Measurements from ENCODE around the gene FMN2.

The FMN2 gene

DNA sequence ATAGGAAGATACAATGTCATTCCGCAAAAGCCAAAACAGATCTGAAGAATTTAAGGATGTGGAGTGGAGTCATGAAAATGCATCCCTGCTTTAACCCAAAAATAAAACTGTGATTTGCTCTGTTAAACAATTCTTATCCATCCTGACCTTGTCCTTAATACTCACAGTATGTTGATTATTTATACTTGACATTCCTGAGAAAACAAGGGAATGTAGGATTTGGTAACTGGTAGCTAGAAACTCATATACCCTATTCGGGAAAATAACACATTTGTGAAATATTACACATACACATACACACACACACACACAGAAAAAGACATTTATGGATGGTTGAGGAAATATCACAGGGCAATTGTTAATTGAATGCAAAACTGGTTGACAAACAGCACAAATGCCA lies 80.2 kb downstream of the FMN2 start:
- H3K4me2 ChIP-seq (ENCODE audit: low read length), result no peak overlapping the region
- no peaks in the 10 kb centered on the region for H4K20me1 ChIP-seq (ENCODE audit: control insufficient read depth, insufficient read depth, low read depth, low read length)
- H3K27ac ChIP-seq (ENCODE audit: low read depth, low read length), result no peak overlapping the region
- no peaks in the 10 kb centered on the region for H3K9me2 ChIP-seq (replicated peaks; ENCODE audit: control insufficient read depth, low read length)
- no peak overlapping the region for H3K4me3 ChIP-seq (ENCODE audit: low read length)
- 0 out of 2 replicates have a peak, but pooled peaks cover 2% of the 10 kb centered on the region for H3K79me2 ChIP-seq (ENCODE audit: control insufficient read depth, low read length)
- TF ChIP-seq EZH2phosphoT487 (IDR thresholded peaks at IDR 0.05; ENCODE audit: borderline replicate concordance, low read length), result no peak
- TF ChIP-seq, protein P1, sequence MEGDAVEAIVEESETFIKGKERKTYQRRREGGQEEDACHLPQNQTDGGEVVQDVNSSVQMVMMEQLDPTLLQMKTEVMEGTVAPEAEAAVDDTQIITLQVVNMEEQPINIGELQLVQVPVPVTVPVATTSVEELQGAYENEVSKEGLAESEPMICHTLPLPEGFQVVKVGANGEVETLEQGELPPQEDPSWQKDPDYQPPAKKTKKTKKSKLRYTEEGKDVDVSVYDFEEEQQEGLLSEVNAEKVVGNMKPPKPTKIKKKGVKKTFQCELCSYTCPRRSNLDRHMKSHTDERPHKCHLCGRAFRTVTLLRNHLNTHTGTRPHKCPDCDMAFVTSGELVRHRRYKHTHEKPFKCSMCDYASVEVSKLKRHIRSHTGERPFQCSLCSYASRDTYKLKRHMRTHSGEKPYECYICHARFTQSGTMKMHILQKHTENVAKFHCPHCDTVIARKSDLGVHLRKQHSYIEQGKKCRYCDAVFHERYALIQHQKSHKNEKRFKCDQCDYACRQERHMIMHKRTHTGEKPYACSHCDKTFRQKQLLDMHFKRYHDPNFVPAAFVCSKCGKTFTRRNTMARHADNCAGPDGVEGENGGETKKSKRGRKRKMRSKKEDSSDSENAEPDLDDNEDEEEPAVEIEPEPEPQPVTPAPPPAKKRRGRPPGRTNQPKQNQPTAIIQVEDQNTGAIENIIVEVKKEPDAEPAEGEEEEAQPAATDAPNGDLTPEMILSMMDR (IDR thresholded peaks at IDR 0.05; ENCODE audit: low read depth, low read length, poor library complexity, severe bottlenecking), result no peak
- no peaks in the 10 kb centered on the region for H3K9me3 ChIP-seq (ENCODE audit: control insufficient read depth, insufficient read depth, low read length)
- H3K36me3 ChIP-seq (ENCODE audit: control insufficient read depth, low read length), result no peaks in the 10 kb centered on the region
- H3K27me3 ChIP-seq (ENCODE audit: control insufficient read depth, low read length), result no peaks in the 10 kb centered on the region
- no peaks in the 10 kb centered on the region for H3K4me1 ChIP-seq (ENCODE audit: control insufficient read depth, low read length)
- H3F3A ChIP-seq (ENCODE audit: control insufficient read depth, insufficient read depth), result no peaks in the 10 kb centered on the region

DNA sequence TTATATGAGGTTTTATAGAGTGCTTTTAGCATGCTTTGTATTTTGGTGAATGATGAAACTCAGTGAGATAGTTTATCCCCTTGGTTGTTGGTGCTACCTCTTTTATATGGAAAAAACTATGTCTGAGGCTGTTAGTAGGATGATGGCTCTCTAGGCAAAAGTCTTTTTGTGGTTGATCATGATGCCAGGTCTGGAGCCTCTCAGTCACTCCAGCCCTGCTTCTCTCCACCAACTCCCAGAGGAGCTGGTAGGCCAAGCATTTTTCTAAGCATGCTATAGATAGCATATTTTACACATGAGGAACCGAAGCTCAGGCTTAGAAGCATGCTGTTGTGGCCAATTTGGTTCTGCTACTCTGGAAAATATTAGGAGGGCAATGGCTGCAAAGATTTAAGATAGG lies 82.2 kb downstream of the FMN2 start:
- no peak overlapping the region for H3K4me3 ChIP-seq (ENCODE audit: low read length)
- no peaks in the 10 kb centered on the region for H3K4me1 ChIP-seq (ENCODE audit: control insufficient read depth, low read length)
- no peak overlapping the region for H3K27ac ChIP-seq (ENCODE audit: low read depth, low read length)
- no peak overlapping the region for H3K4me2 ChIP-seq (ENCODE audit: low read length)
- H3K36me3 ChIP-seq (ENCODE audit: control insufficient read depth, low read length), result no peaks in the 10 kb centered on the region
- no peak for TF ChIP-seq EZH2phosphoT487 (IDR thresholded peaks at IDR 0.05; ENCODE audit: borderline replicate concordance, low read length)
- TF ChIP-seq, protein P1 (IDR thresholded peaks at IDR 0.05; ENCODE audit: low read depth, low read length, poor library complexity, severe bottlenecking), result no peak
- no peaks in the 10 kb centered on the region for H4K20me1 ChIP-seq (ENCODE audit: control insufficient read depth, insufficient read depth, low read depth, low read length)
- H3F3A ChIP-seq (ENCODE audit: control insufficient read depth, insufficient read depth), result no peaks in the 10 kb centered on the region
- 0 out of 2 replicates have a peak, but pooled peaks cover 2% of the 10 kb centered on the region for H3K79me2 ChIP-seq (ENCODE audit: control insufficient read depth, low read length)
- H3K9me3 ChIP-seq (ENCODE audit: control insufficient read depth, insufficient read depth, low read length), result no peaks in the 10 kb centered on the region
- no peaks in the 10 kb centered on the region for H3K27me3 ChIP-seq (ENCODE audit: control insufficient read depth, low read length)
- no peaks in the 10 kb centered on the region for H3K9me2 ChIP-seq (replicated peaks; ENCODE audit: control insufficient read depth, low read length)

DNA sequence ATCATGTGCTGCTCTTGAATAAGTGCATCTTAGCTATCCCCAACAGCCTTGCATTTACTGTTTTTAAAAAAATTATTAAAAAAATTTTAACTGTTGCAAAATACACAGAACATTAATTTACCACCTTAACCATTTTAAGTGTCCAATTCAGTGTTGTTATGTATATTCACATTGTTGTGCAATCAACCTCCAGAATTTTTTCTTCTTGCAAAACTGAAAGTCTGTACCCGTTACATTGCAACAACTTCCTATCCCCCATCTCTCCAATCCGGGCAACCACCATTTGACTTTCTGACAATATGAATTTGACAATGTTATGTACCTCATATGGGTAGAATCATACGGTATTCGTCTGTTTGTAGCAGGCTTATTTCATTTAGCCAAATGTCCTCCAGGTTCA lies 83.1 kb downstream of the FMN2 start:
- H4K20me1 ChIP-seq (ENCODE audit: control insufficient read depth, insufficient read depth, low read depth, low read length), result no peaks in the 10 kb centered on the region

More for the DNA sequence above, 83.1 kb downstream of the FMN2 start:
- Histone ChIP-seq H3K4me1 (ENCODE audit: control insufficient read depth, low read length) (no peaks in the 10 kb centered on the region), H3K27ac (ENCODE audit: low read depth, low read length) (no peak overlapping the region), H3K4me2 (ENCODE audit: low read length) (no peak overlapping the region), H3K9me3 (ENCODE audit: control insufficient read depth, insufficient read depth, low read length) (no peaks in the 10 kb centered on the region), H3K36me3 (ENCODE audit: control insufficient read depth, low read length) (no peaks in the 10 kb centered on the region), H3K27me3 (ENCODE audit: control insufficient read depth, low read length) (no peaks in the 10 kb centered on the region), H3K79me2 (ENCODE audit: control insufficient read depth, low read length) (0 out of 2 replicates have a peak, but pooled peaks cover 2% of the 10 kb centered on the region), H3F3A (ENCODE audit: control insufficient read depth, insufficient read depth) (no peaks in the 10 kb centered on the region), H3K4me3 (ENCODE audit: low read length) (no peak overlapping the region), H3K9me2 (replicated peaks; ENCODE audit: control insufficient read depth, low read length) (no peaks in the 10 kb centered on the region)
- TF ChIP-seq, protein P1 (IDR thresholded peaks at IDR 0.05; ENCODE audit: low read depth, low read length, poor library complexity, severe bottlenecking), result no peak
- TF ChIP-seq EZH2phosphoT487 (IDR thresholded peaks at IDR 0.05; ENCODE audit: borderline replicate concordance, low read length), result no peak

Data from DOHH2 (cell line).